ENCODE data around the gene CATSPERB. TPM values are rescaled to one million over a fixed set of nuclear protein-coding genes. Genes with fewer than 3 reads are reported as not detected.
"Not testable (repeated sequence)": the region's sequence is repeated elsewhere in the genome, so short reads cannot be mapped to it uniquely, and the experiment has no call there.

The CATSPERB gene
- total RNA-seq, 1 donor from 2014 or later, result 0.97 TPM

GRCh38 chr14:91737619-91738018 lies 5.7 kb upstream of the CATSPERB start:
- intact Hi-C loops (cut with DNase I), result no loop called here
- no peak for DNase-seq (ENCODE audit: low spot score)

GRCh38 chr14:91732859-91733477 lies 1.1 kb upstream of the CATSPERB start:
- DNase-seq (ENCODE audit: low spot score), result no peak
- intact Hi-C loops (cut with DNase I), result no loop called here

GRCh38 chr14:91732439-91732838 lies 553 bp upstream of the CATSPERB start:
- intact Hi-C loops (cut with DNase I), result no loop called here
- no peak for DNase-seq (ENCODE audit: low spot score)

- no peak for DNase-seq (ENCODE audit: low spot score)
- intact Hi-C loops (cut with DNase I), result no loop called here
Observed at GRCh38 chr14:91731018-91731417, 868 bp downstream of the CATSPERB start.

GRCh38 chr14:91729756-91730155 lies 2.1 kb downstream of the CATSPERB start:
- intact Hi-C loops (cut with DNase I), result no loop called here

GRCh38 chr14:91728616-91729183 lies 3.2 kb downstream of the CATSPERB start:
- no peak for DNase-seq (ENCODE audit: low spot score)
- intact Hi-C loops (cut with DNase I), result no loop called here

More at GRCh38 chr14:91729756-91730155, 2.1 kb downstream of the CATSPERB start:
- DNase-seq (ENCODE audit: low spot score), result no peak

GRCh38 chr14:91727121-91727520 lies 4.8 kb downstream of the CATSPERB start:
- no peak for DNase-seq (ENCODE audit: low spot score)
- intact Hi-C loops (cut with DNase I), result no loop called here

GRCh38 chr14:91723501-91723900 lies 8.4 kb downstream of the CATSPERB start:
- intact Hi-C loops (cut with DNase I), result no loop called here
- DNase-seq (ENCODE audit: low spot score), result no peak

- no peak for DNase-seq (ENCODE audit: low spot score)
- intact Hi-C loops (cut with DNase I), result no loop called here
Observed at GRCh38 chr14:91722386-91722785, 9.5 kb downstream of the CATSPERB start.

- intact Hi-C loops (cut with DNase I), result no loop called here
- no peak for DNase-seq (ENCODE audit: low spot score)
Observed at GRCh38 chr14:91719839-91720238, 12.0 kb downstream of the CATSPERB start.

GRCh38 chr14:91716999-91717398 lies 14.9 kb downstream of the CATSPERB start:
- no peak for DNase-seq (ENCODE audit: low spot score)
- intact Hi-C loops (cut with DNase I), result no loop called here

- intact Hi-C loops (cut with DNase I), result no loop called here
- DNase-seq (ENCODE audit: low spot score), result no peak
Observed at GRCh38 chr14:91714805-91715204, 17.1 kb downstream of the CATSPERB start.

GRCh38 chr14:91708795-91709194 lies 23.1 kb downstream of the CATSPERB start:
- no peak for DNase-seq (ENCODE audit: low spot score)
- intact Hi-C loops (cut with DNase I), result no loop called here

GRCh38 chr14:91706996-91707395 lies 24.9 kb downstream of the CATSPERB start:
- intact Hi-C loops (cut with DNase I), result no loop called here
- no peak for DNase-seq (ENCODE audit: low spot score)

GRCh38 chr14:91694643-91695042 lies 37.2 kb downstream of the CATSPERB start:
- intact Hi-C loops (cut with DNase I), result no loop called here
- DNase-seq (ENCODE audit: low spot score), result no peak

- no peak for DNase-seq (ENCODE audit: low spot score)
- intact Hi-C loops (cut with DNase I), result no loop called here
Observed at GRCh38 chr14:91693346-91693745, 38.5 kb downstream of the CATSPERB start.

- intact Hi-C loops (cut with DNase I), result no loop called here
Observed at GRCh38 chr14:91692075-91692474, 39.8 kb downstream of the CATSPERB start.

GRCh38 chr14:91689608-91690007 lies 42.3 kb downstream of the CATSPERB start:
- no peak for DNase-seq (ENCODE audit: low spot score)
- intact Hi-C loops (cut with DNase I), result no loop called here

More at GRCh38 chr14:91692075-91692474, 39.8 kb downstream of the CATSPERB start:
- DNase-seq (ENCODE audit: low spot score), result no peak

- intact Hi-C loops (cut with DNase I); DNase-seq (ENCODE audit: low spot score): not testable (repeated sequence)
Observed at GRCh38 chr14:91687436-91687835, 44.5 kb downstream of the CATSPERB start.

GRCh38 chr14:91685600-91685999 lies 46.3 kb downstream of the CATSPERB start:
- intact Hi-C loops (cut with DNase I), result no loop called here
- no peak for DNase-seq (ENCODE audit: low spot score)

GRCh38 chr14:91681893-91682563 lies 49.9 kb downstream of the CATSPERB start:
- intact Hi-C loops (cut with DNase I), result no loop called here
- no peak for DNase-seq (ENCODE audit: low spot score)

Measured in cardiac septum (tissue), 1 donor.